COLO668 (cell line): Measurements from ENCODE around the gene COX15.
"Not testable (repeated sequence)": the region's sequence is repeated elsewhere in the genome, so short reads cannot be mapped to it uniquely, and the experiment has no call there.

Experiments
- DNase-seq: peaks from one replicate; lab custom pipeline; 2025; ENCODE audit not compliant: unreplicated experiment; lab: John Stamatoyannopoulos, UW

The COX15 gene

GRCh38 chr10:99732033-99732842 is at the start of gene COX15, which contains the start of gene CUTC:
TSS of gene COX15 (minus strand) at chr10:99732127. CDS start at chr10:99732049, 78 bp downstream.
TSS of gene CUTC (plus strand) at chr10:99732234. CDS start at chr10:99732349, 115 bp downstream.
- DNase-seq = peak; percentile 96

- DNase-seq = no peak
Measured at GRCh38 chr10:99779335-99779734, 47.4 kb upstream of the COX15 start.

- no peak for DNase-seq
Measured at GRCh38 chr10:99777918-99778714, 46.2 kb upstream of the COX15 start.

- DNase-seq = no peak
Measured at GRCh38 chr10:99775850-99776249, 43.9 kb upstream of the COX15 start.

GRCh38 chr10:99770408-99771045 is 38.6 kb upstream of the COX15 start:
- DNase-seq = no peak

GRCh38 chr10:99769706-99770105 is 37.8 kb upstream of the COX15 start:
- DNase-seq = no peak

- DNase-seq = no peak
Measured at GRCh38 chr10:99768556-99768955, 36.6 kb upstream of the COX15 start.

GRCh38 chr10:99767901-99768300 is 36.0 kb upstream of the COX15 start:
- DNase-seq = no peak

GRCh38 chr10:99766302-99766681 is 34.4 kb upstream of the COX15 start:
- DNase-seq = no peak

- no peak for DNase-seq
Measured at GRCh38 chr10:99765672-99766301, 33.9 kb upstream of the COX15 start.

- no peak for DNase-seq
Measured at GRCh38 chr10:99761365-99761764, 29.4 kb upstream of the COX15 start.

- DNase-seq = no peak
Measured at GRCh38 chr10:99760321-99760720, 28.4 kb upstream of the COX15 start.

GRCh38 chr10:99758211-99758891 is 26.4 kb upstream of the COX15 start:
- no peak for DNase-seq

- DNase-seq = no peak
Measured at GRCh38 chr10:99756159-99756558, 24.2 kb upstream of the COX15 start.

- no peak for DNase-seq
Measured at GRCh38 chr10:99754670-99755069, 22.7 kb upstream of the COX15 start.

GRCh38 chr10:99750641-99751040 is 18.7 kb upstream of the COX15 start:
- DNase-seq = no peak

GRCh38 chr10:99748823-99749451 is 17.0 kb upstream of the COX15 start:
- DNase-seq = no peak

GRCh38 chr10:99746166-99746565 is 14.2 kb upstream of the COX15 start:
- not testable (repeated sequence) for DNase-seq

- DNase-seq = no peak
Measured at GRCh38 chr10:99743841-99744240, 11.9 kb upstream of the COX15 start.

GRCh38 chr10:99742701-99743100 is 10.8 kb upstream of the COX15 start:
- DNase-seq = no peak
